K562 (cell line): Measurements from ENCODE around the gene B3GALT6. TPM values are rescaled to one million over a fixed set of nuclear protein-coding genes. Genes with fewer than 3 reads are reported as not detected.

Source experiments
- BRF1 ChIP-seq: IDR thresholded peaks from 3 replicates; pipeline ENCODE4 v1.6.1; 2011; ENCODE audit warnings: borderline replicate concordance, mild to moderate bottlenecking; ENCODE audit not compliant: insufficient read length; ENCODE audit errors: extremely low read depth
- CBFA2T3 ChIP-seq: fragments of 450-650 bp; IDR thresholded peaks from 2 replicates; pipeline ENCODE4 v1.6.1; 2017
- E2F5 ChIP-seq: sonication (generic); formaldehyde crosslinking; IDR thresholded peaks from 2 replicates; pipeline ENCODE4 v1.8.0; 2022; ENCODE audit warnings: mild to moderate bottlenecking, missing genetic modification reagents
- E2F6 ChIP-seq, 2 experiments: IDR thresholded peaks; 2 replicates each; pipeline ENCODE4 v1.6.1; 2011; ENCODE audit warnings: borderline replicate concordance in 1 of 2, control low read depth in 1 of 2, low read depth in 1 of 2, low read length in 1 of 2, mild to moderate bottlenecking in 1 of 2, mixed read lengths in 1 of 2, moderate library complexity in 1 of 2; ENCODE audit not compliant: insufficient read depth in 1 of 2, insufficient read length in 1 of 2, poor library complexity in 1 of 2, severe bottlenecking in 1 of 2; ENCODE audit errors: extremely low read depth in 1 of 2
- FOXK2 ChIP-seq, 2 experiments: fragments of 450-650 bp; IDR thresholded peaks in 1 of 2; conservative IDR thresholded peaks in 1 of 2; 2 replicates each; pipeline ENCODE4 v1.6.1; 2016; ENCODE audit warnings: low read depth in 2 of 2, mild to moderate bottlenecking in 1 of 2
- FOXM1 ChIP-seq, 2 experiments: fragments of 450-650 bp in 1 of 2; sonication (generic) in 1 of 2; formaldehyde crosslinking in 1 of 2; IDR thresholded peaks; 2 replicates each; pipeline versions ENCODE4 v1.6.1 to v1.9.0; 2017 to 2022; ENCODE audit warnings: low read depth in 2 of 2, mild to moderate bottlenecking in 2 of 2, missing genetic modification reagents in 1 of 2, moderate library complexity in 1 of 2
- GTF2A2 ChIP-seq: IDR thresholded peaks from 2 replicates; pipeline ENCODE4 v1.6.1; 2016; ENCODE audit warnings: mild to moderate bottlenecking, missing genetic modification characterization, missing compliant biosample characterization
- IFI16 ChIP-seq: fragments of 250-450 bp; sonication (Bioruptor Pico); IDR thresholded peaks from 2 replicates; pipeline ENCODE4 v2.1.2; 2022; ENCODE audit warnings: mild to moderate bottlenecking, inconsistent platforms
- KAT7 ChIP-seq: sonication (generic); formaldehyde crosslinking; IDR thresholded peaks from 2 replicates; pipeline ENCODE4 v1.8.0; 2022; ENCODE audit warnings: missing genetic modification reagents, mild to moderate bottlenecking, borderline replicate concordance
- KLF10 ChIP-seq: fragments of 250-450 bp; sonication (Bioruptor Pico); IDR thresholded peaks from 2 replicates; pipeline ENCODE4 v1.6.1; 2021; ENCODE audit warnings: matching md5 sums
- KLF16 ChIP-seq: IDR thresholded peaks from 2 replicates; pipeline ENCODE4 v1.6.1; 2016; ENCODE audit warnings: antibody characterized with exemption
- MYBL2 ChIP-seq, 2 experiments: fragments of 450-650 bp in 1 of 2; sonication (generic) in 1 of 2; formaldehyde crosslinking in 1 of 2; IDR thresholded peaks; 2 replicates each; pipeline versions ENCODE4 v1.6.1 to v1.8.1; 2017 to 2022; ENCODE audit warnings: borderline replicate concordance in 1 of 2, inconsistent platforms in 1 of 2, low read depth in 1 of 2, mild to moderate bottlenecking in 1 of 2, missing genetic modification reagents in 1 of 2, moderate library complexity in 1 of 2
- RBM25 ChIP-seq: fragments of 200-400 bp; formaldehyde crosslinking; IDR thresholded peaks from 2 replicates; pipeline ENCODE4 v1.6.1; 2018; ENCODE audit warnings: low read length, low read depth, moderate library complexity; ENCODE audit not compliant: severe bottlenecking
- RUNX1 ChIP-seq: sonication (generic); IDR thresholded peaks from 2 replicates; pipeline ENCODE4 v1.6.1; 2016; ENCODE audit warnings: antibody characterized with exemption, low read depth
- ZC3H8 ChIP-seq: fragments of 450-650 bp; IDR thresholded peaks from 2 replicates; pipeline ENCODE4 v1.6.1; 2017
- ZNF165 ChIP-seq: fragments of 250-450 bp; sonication (Bioruptor Pico); IDR thresholded peaks from 2 replicates; pipeline ENCODE4 v1.4.0; 2020; ENCODE audit warnings: borderline replicate concordance
- ZNF212 ChIP-seq: fragments of 450-650 bp; formaldehyde crosslinking; IDR thresholded peaks from 2 replicates; pipeline ENCODE4 v1.4.0; 2020; ENCODE audit warnings: mild to moderate bottlenecking
- ZNF3 ChIP-seq: fragments of 250-450 bp; sonication (Bioruptor Pico); IDR thresholded peaks from 2 replicates; pipeline ENCODE4 v1.5.0; 2021; ENCODE audit warnings: mild to moderate bottlenecking, moderate library complexity
- polyA plus RNA-seq, 8 experiments: library from polyadenylated mRNA; depleted of rRNA in 4 of 8; stranded (reverse) in 5 of 8; unstranded in 3 of 8; fragments of >200 nt; fragmentation: Nextera tagmentation in 2 of 8; fragmentation: Illumina TruSeq in 1 of 8; extraction: Ambion mirVana in 2 of 8; extraction: Trizol in 1 of 8; gene quantifications; 2 replicates each; pipeline versions ENCODE4 v1.2.1 to v1.2.3, GENCODE V29; 2011 to 2014; ENCODE audit warnings: inconsistent platforms in 1 of 8, missing spikeins in 1 of 8
- total RNA-seq, 7 experiments: library from RNA; depleted of rRNA in 6 of 7; stranded (reverse); fragments of >200 nt in 6 of 7; fragmentation: Illumina TruSeq in 2 of 7; extraction: Trizol in 2 of 7; gene quantifications; 2 replicates each; pipeline versions ENCODE4 v1.2.1 to v1.2.3, GENCODE V29; 2011 to 2021; ENCODE audit warnings: low replicate concordance in 1 of 7
- TF ChIP-seq, protein P1 (sequence below): fragments of 250-450 bp; sonication (Bioruptor Pico); IDR thresholded peaks from 2 replicates; pipeline ENCODE4 v1.5.0; 2022; ENCODE audit warnings: mild to moderate bottlenecking
- TF ChIP-seq, protein P2 (sequence below): sonication (generic); formaldehyde crosslinking; IDR thresholded peaks from 2 replicates; pipeline ENCODE4 v1.8.0; 2022; ENCODE audit warnings: mild to moderate bottlenecking, missing genetic modification reagents
- TF ChIP-seq, protein P3 (sequence below): sonication (generic); formaldehyde crosslinking; IDR thresholded peaks from 2 replicates; pipeline ENCODE4 v1.8.1; 2022; ENCODE audit warnings: missing genetic modification reagents

Gene B3GALT6
- total and polyA plus RNA-seq, 9 of the 15 experiments (the other 6 are each of a cell fraction or from before 2014, with no cell fraction given) = 0.68 to 29.8 (median 9.9) TPM

DNA sequence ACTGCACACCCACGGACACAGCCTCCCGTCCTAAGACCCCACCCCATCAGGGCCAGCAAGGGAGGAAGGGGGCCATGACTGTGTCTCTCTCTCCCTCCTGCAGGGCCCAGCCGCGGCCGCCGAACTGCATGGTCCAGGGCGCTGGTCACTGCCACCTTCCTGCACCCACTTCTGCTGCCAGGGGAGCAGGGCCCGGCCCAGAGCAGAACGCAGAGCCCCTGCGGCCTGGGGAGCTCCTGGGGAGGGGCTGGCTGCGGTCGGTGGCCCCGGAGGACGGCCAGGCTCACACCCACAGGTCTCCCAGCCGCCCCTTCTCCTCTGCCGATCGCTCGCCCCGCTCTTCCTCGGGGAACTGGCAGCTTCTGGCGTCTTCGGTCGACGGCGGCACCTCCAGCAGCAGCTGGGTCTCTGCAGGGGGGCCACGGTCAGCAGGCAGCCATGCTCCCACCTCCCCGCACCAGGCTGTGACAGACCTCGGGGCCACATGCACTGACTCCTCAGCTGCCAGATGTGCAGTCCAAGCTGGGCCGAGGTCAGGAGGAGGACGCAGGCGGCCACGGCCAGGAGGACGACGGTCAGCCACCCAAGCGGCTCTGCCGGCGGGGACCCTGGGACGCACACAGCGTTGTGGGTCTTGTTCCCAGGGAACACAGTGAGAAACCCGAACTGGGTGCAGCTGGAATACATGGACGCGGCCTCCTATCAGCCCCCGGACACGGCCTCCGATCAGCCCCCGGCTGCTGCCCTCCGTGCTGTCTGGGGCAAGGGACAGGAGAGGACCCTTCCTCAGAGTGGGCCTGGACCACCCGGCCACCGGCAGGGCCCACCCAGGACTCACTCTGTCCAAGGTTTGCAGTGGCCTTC lies 28.2 kb upstream of the B3GALT6 start (continued):
- TF ChIP-seq FOXK2 (conservative IDR thresholded peaks at IDR 0.05 in 1 of 2, IDR thresholded peaks at IDR 0.05 in 1 of 2; ENCODE audit: low read depth in 2 of 2) (no peak), ZNF212 (CRISPR knock-in tag) (no peak), RUNX1 (0 out of 2 replicates have a peak, but pooled peaks have one; percentile 29), BRF1 (no peak), KAT7 (CRISPR knock-in tag) (no peak), GTF2A2 (tag) (no peak), E2F6 (IDR thresholded peaks at IDR 0.05; ENCODE audit: borderline replicate concordance in 1 of 2, extremely low read depth in 1 of 2, insufficient read depth in 1 of 2, insufficient read length in 1 of 2, low read depth in 1 of 2, low read length in 1 of 2, poor library complexity in 1 of 2, severe bottlenecking in 1 of 2) (peak in 1 of 2 experiments; percentile 47), FOXM1 (IDR thresholded peaks at IDR 0.05; ENCODE audit: low read depth) (no peak), FOXM1 (CRISPR knock-in tag; IDR thresholded peaks at IDR 0.05; ENCODE audit: low read depth) (0 out of 2 replicates have a peak, but pooled peaks have one; percentile 42), MYBL2 (IDR thresholded peaks at IDR 0.05; ENCODE audit: low read depth) (no peak), MYBL2 (CRISPR knock-in tag; IDR thresholded peaks at IDR 0.05; ENCODE audit: borderline replicate concordance) (no peak), IFI16 (CRISPR knock-in tag) (no peak), ZNF165 (CRISPR knock-in tag) (no peak), ZNF3 (no peak), ZC3H8 (no peak), RBM25 (no peak), KLF10 (CRISPR knock-in tag) (no peak), CBFA2T3 (peak; percentile 24; the same call in 1 of the 2 replicates), KLF16 (no peak), E2F5 (CRISPR knock-in tag) (no peak)
- TF ChIP-seq, protein P1, sequence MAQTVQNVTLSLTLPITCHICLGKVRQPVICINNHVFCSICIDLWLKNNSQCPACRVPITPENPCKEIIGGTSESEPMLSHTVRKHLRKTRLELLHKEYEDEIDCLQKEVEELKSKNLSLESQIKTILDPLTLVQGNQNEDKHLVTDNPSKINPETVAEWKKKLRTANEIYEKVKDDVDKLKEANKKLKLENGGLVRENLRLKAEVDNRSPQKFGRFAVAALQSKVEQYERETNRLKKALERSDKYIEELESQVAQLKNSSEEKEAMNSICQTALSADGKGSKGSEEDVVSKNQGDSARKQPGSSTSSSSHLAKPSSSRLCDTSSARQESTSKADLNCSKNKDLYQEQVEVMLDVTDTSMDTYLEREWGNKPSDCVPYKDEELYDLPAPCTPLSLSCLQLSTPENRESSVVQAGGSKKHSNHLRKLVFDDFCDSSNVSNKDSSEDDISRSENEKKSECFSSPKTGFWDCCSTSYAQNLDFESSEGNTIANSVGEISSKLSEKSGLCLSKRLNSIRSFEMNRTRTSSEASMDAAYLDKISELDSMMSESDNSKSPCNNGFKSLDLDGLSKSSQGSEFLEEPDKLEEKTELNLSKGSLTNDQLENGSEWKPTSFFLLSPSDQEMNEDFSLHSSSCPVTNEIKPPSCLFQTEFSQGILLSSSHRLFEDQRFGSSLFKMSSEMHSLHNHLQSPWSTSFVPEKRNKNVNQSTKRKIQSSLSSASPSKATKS (CRISPR knock-in tag) = no peak
- TF ChIP-seq, protein P2, sequence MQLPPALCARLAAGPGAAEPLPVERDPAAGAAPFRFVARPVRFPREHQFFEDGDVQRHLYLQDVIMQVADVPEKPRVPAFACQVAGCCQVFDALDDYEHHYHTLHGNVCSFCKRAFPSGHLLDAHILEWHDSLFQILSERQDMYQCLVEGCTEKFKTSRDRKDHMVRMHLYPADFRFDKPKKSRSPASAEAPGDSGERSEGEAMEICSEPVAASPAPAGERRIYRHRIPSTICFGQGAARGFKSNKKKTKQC (CRISPR knock-in tag) = 0 out of 2 replicates have a peak, but pooled peaks have one; percentile 29
- TF ChIP-seq, protein P3, sequence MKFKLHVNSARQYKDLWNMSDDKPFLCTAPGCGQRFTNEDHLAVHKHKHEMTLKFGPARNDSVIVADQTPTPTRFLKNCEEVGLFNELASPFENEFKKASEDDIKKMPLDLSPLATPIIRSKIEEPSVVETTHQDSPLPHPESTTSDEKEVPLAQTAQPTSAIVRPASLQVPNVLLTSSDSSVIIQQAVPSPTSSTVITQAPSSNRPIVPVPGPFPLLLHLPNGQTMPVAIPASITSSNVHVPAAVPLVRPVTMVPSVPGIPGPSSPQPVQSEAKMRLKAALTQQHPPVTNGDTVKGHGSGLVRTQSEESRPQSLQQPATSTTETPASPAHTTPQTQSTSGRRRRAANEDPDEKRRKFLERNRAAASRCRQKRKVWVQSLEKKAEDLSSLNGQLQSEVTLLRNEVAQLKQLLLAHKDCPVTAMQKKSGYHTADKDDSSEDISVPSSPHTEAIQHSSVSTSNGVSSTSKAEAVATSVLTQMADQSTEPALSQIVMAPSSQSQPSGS (CRISPR knock-in tag) = no peak
